Osteoblast (primary cell): ENCODE results near the gene LTO1. TPM values are rescaled to one million over a fixed set of nuclear protein-coding genes. Genes with fewer than 3 reads are reported as not detected.
A peak's percentile ranks its signal among the peaks of the same experiment; 100 is the strongest.

Experiments
- DNase-seq: peaks from one replicate; pipeline ENCODE4 v3.0.0; 2011; ENCODE audit warnings: low spot score, mixed read lengths; ENCODE audit not compliant: insufficient read length; ENCODE audit errors: missing footprints
- H2AFZ ChIP-seq: 2 replicates; pipeline ENCODE4 v1.6.0; 2011; ENCODE audit warnings: mild to moderate bottlenecking, low read length
- H3K27ac ChIP-seq: 2 replicates; pipeline ENCODE4 v1.5.1; 2011; ENCODE audit warnings: mild to moderate bottlenecking, low read depth, low read length, moderate library complexity
- H3K27me3 ChIP-seq: 2 replicates; pipeline ENCODE4 v1.6.0; 2012; ENCODE audit warnings: mild to moderate bottlenecking, control low read depth, inconsistent platforms, low read length, moderate library complexity; ENCODE audit not compliant: insufficient read depth
- H3K36me3 ChIP-seq: 2 replicates; pipeline ENCODE4 v1.5.1; 2011; ENCODE audit warnings: mild to moderate bottlenecking, low read length, control low read depth, moderate library complexity; ENCODE audit not compliant: insufficient read depth
- H3K4me1 ChIP-seq: 2 replicates; pipeline ENCODE4 v1.5.1; 2011; ENCODE audit warnings: mild to moderate bottlenecking, low read length, control low read depth, moderate library complexity; ENCODE audit not compliant: insufficient read depth
- H3K4me2 ChIP-seq: 2 replicates; pipeline ENCODE4 v1.6.0; 2011; ENCODE audit warnings: mild to moderate bottlenecking, low read length; ENCODE audit not compliant: insufficient read depth
- H3K4me3 ChIP-seq: fragments of 200-600 bp; sonication (generic); 3 replicates; pipeline ENCODE4 v1.5.1; 2012; ENCODE audit warnings: mild to moderate bottlenecking, low read length, inconsistent platforms; ENCODE audit not compliant: insufficient read depth
- H3K79me2 ChIP-seq: 2 replicates; pipeline ENCODE4 v1.6.0; 2012; ENCODE audit warnings: mild to moderate bottlenecking, low read length, control low read depth, inconsistent platforms; ENCODE audit not compliant: insufficient read depth
- H3K9me3 ChIP-seq: 2 replicates; pipeline ENCODE4 v1.5.1; 2011; ENCODE audit warnings: low read depth, low read length, control low read depth
- H4K20me1 ChIP-seq: 2 replicates; pipeline ENCODE4 v1.6.0; 2012; ENCODE audit warnings: mild to moderate bottlenecking, low read length, control low read depth; ENCODE audit not compliant: insufficient read depth
- total RNA-seq: library from RNA; depleted of rRNA; stranded (reverse); fragments of >200 nt; gene quantifications from 2 replicates; pipeline ENCODE4 v1.2.3, GENCODE V29; 2012
- TF ChIP-seq, protein P1 (sequence below): IDR thresholded peaks from 2 replicates; pipeline ENCODE4 v1.5.1; 2011; ENCODE audit warnings: mild to moderate bottlenecking, low read depth, low read length, moderate library complexity; ENCODE audit errors: extremely low read depth

LTO1 gene
- total RNA-seq, 1 donor = 24.6 TPM

DNA sequence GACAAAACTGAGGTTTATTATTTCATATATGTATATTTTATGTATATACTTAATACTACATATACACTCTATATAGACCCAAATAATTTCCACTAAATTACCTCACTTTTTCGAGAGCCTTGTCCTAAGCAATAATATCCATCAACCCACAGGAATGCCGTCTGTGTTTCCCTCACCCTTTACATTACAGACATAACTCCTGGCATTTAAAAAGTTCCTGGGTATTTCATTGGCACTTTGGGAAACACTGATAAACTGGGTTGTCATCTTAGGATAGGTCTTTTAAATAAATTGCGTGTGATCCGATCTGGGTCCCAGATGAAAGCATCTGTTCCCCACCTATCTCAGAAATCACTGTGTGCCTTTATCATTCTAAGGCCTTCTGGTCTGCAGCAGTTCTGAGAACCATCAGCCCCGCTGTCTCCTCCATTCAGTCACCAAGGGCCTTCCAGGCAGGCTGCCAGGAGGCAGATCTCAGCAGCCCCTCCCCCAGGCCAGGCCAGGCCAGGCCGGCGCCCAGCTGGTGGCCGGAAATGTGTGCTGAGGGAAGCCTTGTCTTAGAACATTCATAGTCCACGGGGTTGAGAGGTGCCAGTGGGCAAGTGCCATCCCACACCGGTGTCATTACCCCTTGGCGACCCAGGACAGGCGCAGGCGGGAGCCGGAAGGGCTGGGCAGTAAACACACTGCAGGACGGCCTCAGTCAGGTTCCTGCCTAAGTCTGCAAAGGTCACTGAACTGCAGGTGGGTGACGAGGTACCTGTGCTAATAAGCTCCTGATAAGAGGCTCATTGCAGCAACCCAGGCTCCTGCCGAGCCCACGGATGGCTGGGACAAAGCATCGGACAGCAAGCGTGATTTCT, 25.4 kb upstream of the LTO1 start:
- H3K79me2 ChIP-seq = no peaks in the 10 kb centered on the region
- H3K36me3 ChIP-seq = no peaks in the 10 kb centered on the region
- H3K4me1 ChIP-seq = no peaks in the 10 kb centered on the region
- peaks cover 82% of the 10 kb centered on the region for H3K27me3 ChIP-seq
- TF ChIP-seq, protein P1, sequence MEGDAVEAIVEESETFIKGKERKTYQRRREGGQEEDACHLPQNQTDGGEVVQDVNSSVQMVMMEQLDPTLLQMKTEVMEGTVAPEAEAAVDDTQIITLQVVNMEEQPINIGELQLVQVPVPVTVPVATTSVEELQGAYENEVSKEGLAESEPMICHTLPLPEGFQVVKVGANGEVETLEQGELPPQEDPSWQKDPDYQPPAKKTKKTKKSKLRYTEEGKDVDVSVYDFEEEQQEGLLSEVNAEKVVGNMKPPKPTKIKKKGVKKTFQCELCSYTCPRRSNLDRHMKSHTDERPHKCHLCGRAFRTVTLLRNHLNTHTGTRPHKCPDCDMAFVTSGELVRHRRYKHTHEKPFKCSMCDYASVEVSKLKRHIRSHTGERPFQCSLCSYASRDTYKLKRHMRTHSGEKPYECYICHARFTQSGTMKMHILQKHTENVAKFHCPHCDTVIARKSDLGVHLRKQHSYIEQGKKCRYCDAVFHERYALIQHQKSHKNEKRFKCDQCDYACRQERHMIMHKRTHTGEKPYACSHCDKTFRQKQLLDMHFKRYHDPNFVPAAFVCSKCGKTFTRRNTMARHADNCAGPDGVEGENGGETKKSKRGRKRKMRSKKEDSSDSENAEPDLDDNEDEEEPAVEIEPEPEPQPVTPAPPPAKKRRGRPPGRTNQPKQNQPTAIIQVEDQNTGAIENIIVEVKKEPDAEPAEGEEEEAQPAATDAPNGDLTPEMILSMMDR = no peak
- H3K4me3 ChIP-seq = no peak overlapping the region
- no peaks in the 10 kb centered on the region for H3K9me3 ChIP-seq
- no peak overlapping the region for H2AFZ ChIP-seq
- H3K4me2 ChIP-seq = no peak overlapping the region
- H3K27ac ChIP-seq = no peak overlapping the region
- no peaks in the 10 kb centered on the region for H4K20me1 ChIP-seq
- peak; percentile 96 for DNase-seq

DNA sequence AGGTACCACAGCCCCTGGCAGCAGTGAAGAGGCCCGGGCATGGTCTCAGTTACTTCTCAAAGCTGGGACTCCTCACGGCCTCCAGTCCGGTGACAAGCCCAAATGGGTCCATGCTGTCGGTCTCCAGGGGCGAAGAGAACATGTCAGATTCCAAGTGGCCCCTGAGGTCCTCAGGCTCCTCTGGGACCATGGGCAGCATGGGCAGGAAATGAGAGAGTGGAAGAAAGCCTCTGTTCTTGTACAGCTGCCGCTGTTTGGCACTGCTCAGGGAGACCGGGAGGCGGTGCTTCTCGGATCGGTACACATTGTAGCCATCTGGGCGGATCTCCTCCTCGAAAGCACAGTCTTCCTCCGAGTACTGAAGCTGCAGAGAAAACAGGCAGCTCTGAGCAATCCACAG, 24.1 kb upstream of the LTO1 start:
- Histone ChIP-seq H3K79me2 (no peaks in the 10 kb centered on the region), H2AFZ (no peak overlapping the region), H3K36me3 (no peaks in the 10 kb centered on the region), H3K4me2 (no peak overlapping the region), H3K27ac (no peak overlapping the region), H4K20me1 (no peaks in the 10 kb centered on the region), H3K4me3 (no peak overlapping the region), H3K27me3 (peaks cover 82% of the 10 kb centered on the region), H3K4me1 (no peaks in the 10 kb centered on the region), H3K9me3 (no peaks in the 10 kb centered on the region)
- TF ChIP-seq, protein P1 = no peak
- no peak for DNase-seq

DNA sequence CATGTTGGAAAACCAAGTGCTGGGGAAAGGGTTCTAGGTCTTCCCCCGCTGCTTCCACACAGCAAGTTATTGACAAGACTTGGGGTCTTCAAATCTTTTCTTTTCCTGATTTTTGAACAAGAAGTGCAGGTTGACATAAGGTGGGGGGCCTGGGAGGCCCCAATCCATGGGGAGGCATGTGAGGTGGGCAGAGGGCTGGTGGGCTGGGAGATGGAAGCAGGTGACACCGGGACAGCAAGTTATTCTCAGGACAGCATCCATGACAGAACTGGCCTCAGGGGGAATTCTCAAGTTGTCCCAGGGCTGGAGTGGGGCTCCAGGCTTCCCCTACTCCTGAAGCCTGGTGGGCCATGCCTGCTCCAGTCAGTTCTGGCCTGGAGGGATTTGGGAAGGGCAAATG, 23.2 kb upstream of the LTO1 start:
- no peaks in the 10 kb centered on the region for H4K20me1 ChIP-seq
- H3K27me3 ChIP-seq = peaks cover 84% of the 10 kb centered on the region
- H3K4me3 ChIP-seq = no peak overlapping the region
- H2AFZ ChIP-seq = no peak overlapping the region
- H3K36me3 ChIP-seq = no peaks in the 10 kb centered on the region
- peak; percentile 53 for DNase-seq
- H3K79me2 ChIP-seq = no peaks in the 10 kb centered on the region
- TF ChIP-seq, protein P1 = no peak
- H3K27ac ChIP-seq = no peak overlapping the region
- no peaks in the 10 kb centered on the region for H3K4me1 ChIP-seq
- no peak overlapping the region for H3K4me2 ChIP-seq
- H3K9me3 ChIP-seq = no peaks in the 10 kb centered on the region

DNA sequence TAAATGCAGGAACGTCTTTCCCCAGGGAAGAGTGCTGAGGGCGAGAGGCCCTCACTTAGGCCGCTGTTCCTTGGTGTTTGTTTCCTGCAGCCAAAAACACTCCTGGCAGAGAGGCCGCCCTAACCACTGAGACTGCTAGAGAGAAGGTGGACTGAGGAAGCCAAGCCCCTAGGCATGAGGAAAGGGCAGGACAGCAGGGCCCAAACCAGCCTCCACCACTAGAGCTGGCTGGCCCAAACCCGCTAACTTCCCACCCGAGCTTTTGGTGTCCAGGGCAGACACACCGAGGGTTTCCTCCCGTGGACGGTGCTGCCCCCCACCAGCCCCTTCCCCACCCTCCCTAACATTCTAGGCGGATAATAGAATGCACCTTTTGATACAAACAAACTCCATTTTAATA, 22.7 kb upstream of the LTO1 start:
- Histone ChIP-seq H3K36me3 (no peaks in the 10 kb centered on the region), H3K4me2 (no peak overlapping the region), H3K27me3 (peaks cover 79% of the 10 kb centered on the region), H3K4me1 (no peaks in the 10 kb centered on the region), H2AFZ (no peak overlapping the region), H4K20me1 (no peaks in the 10 kb centered on the region), H3K9me3 (no peaks in the 10 kb centered on the region), H3K4me3 (no peak overlapping the region), H3K79me2 (no peaks in the 10 kb centered on the region), H3K27ac (no peak overlapping the region)
- DNase-seq = peak; percentile 59
- TF ChIP-seq, protein P1 = no peak
